Suppressor macrophage (primary cell): ENCODE data around the gene ZNF526.

Experiments used
- DNase-seq, 4 experiments: peaks; one replicate each; pipeline ENCODE4 v3.0.0-alpha.2; 2020 to 2022

ZNF526 gene

GRCh38 chr19:42197375-42197817, 22.7 kb upstream of the ZNF526 start:
- peak in 2 of 4 experiments; percentile 57 to 59 for DNase-seq

GRCh38 chr19:42198676-42199439, 21.3 kb upstream of the ZNF526 start:
- DNase-seq: no peak

GRCh38 chr19:42199440-42200115, 20.5 kb upstream of the ZNF526 start:
- peak; percentile 69 to 87 (median 80) for DNase-seq

GRCh38 chr19:42200116-42200715, 19.9 kb upstream of the ZNF526 start:
- DNase-seq: no peak

- peak; percentile 93 to 97 (median 94) for DNase-seq
These were observed 18.4 kb upstream of the ZNF526 start for GRCh38 chr19:42201489-42202289.

GRCh38 chr19:42202290-42202880, 17.7 kb upstream of the ZNF526 start:
- DNase-seq: peak; percentile 65 to 87 (median 78)

GRCh38 chr19:42203700-42204099, 16.4 kb upstream of the ZNF526 start:
- DNase-seq: no peak

GRCh38 chr19:42204664-42205063, 15.4 kb upstream of the ZNF526 start:
- no peak for DNase-seq

GRCh38 chr19:42206871-42207755, 13.0 kb upstream of the ZNF526 start:
- DNase-seq: no peak

GRCh38 chr19:42207767-42208271, 12.3 kb upstream of the ZNF526 start:
- DNase-seq: peak; percentile 69 to 87 (median 81)

GRCh38 chr19:42208612-42209011, 11.5 kb upstream of the ZNF526 start:
- DNase-seq: no peak

GRCh38 chr19:42212886-42213285, 7.2 kb upstream of the ZNF526 start:
- peak; percentile 54 to 79 (median 64) for DNase-seq

- peak in 3 of 4 experiments; percentile 33 to 56 (median 43) for DNase-seq
These were observed 5.2 kb upstream of the ZNF526 start for GRCh38 chr19:42214810-42215485.

GRCh38 chr19:42216653-42217519, 3.2 kb upstream of the ZNF526 start:
- peak; percentile 28 to 65 (median 50) for DNase-seq

- DNase-seq: peak; percentile 98 to 99 (median 98)
These were observed 2.3 kb upstream of the ZNF526 start, which contains the start of gene DEDD2 for GRCh38 chr19:42217520-42218437. TSS of gene DEDD2 (minus strand) at chr19:42217677. CDS start at chr19:42217007, 670 bp downstream.

- no peak for DNase-seq
These were observed 612 bp downstream of the ZNF526 start for GRCh38 chr19:42220751-42221097.

GRCh38 chr19:42224940-42225717, 5.0 kb downstream of the ZNF526 start:
- no peak for DNase-seq
